Astrocyte of the spinal cord (primary cell): ENCODE results near the gene TBATA.
A peak's percentile ranks its signal among the peaks of the same experiment; 100 is the strongest.

ENCODE experiments used
- DNase-seq: peaks from one replicate; pipeline ENCODE4 v3.0.0; 2011; ENCODE audit warnings: low read depth, low spot score
- H3K4me3 ChIP-seq: 2 replicates; pipeline ENCODE4 v1.5.1; 2011; ENCODE audit warnings: low read depth, mild to moderate bottlenecking, low read length, moderate library complexity
- in situ Hi-C: cut with HindIII; loops from 2 replicates; pipeline ENCODE4 v1.10.0; 2017; ENCODE audit warnings: low sequenced_read_pairs
- TF ChIP-seq, protein P1 (sequence below): IDR thresholded peaks from 2 replicates; pipeline ENCODE4 v1.5.1; 2012; ENCODE audit warnings: low read depth, mild to moderate bottlenecking, low read length, inconsistent platforms

Gene TBATA

DNA sequence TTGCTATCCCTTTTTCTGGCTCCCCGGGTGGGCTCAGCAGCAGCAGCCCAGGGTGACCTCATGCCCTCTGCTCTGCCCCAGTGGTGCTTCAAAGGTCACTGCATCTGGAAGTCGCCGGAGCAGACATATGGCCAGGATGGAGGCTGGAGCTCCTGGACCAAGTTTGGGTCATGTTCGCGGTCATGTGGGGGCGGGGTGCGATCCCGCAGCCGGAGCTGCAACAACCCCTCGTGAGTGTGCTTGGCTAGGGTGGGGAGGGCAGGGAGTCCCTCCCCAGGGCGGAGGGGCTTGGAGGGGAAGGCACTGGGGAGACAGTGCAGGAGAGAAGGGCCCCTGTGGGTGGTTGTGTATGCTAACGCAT lies 46.4 kb downstream of the TBATA start:
- no peak for DNase-seq
- no peak overlapping the region for H3K4me3 ChIP-seq

DNA sequence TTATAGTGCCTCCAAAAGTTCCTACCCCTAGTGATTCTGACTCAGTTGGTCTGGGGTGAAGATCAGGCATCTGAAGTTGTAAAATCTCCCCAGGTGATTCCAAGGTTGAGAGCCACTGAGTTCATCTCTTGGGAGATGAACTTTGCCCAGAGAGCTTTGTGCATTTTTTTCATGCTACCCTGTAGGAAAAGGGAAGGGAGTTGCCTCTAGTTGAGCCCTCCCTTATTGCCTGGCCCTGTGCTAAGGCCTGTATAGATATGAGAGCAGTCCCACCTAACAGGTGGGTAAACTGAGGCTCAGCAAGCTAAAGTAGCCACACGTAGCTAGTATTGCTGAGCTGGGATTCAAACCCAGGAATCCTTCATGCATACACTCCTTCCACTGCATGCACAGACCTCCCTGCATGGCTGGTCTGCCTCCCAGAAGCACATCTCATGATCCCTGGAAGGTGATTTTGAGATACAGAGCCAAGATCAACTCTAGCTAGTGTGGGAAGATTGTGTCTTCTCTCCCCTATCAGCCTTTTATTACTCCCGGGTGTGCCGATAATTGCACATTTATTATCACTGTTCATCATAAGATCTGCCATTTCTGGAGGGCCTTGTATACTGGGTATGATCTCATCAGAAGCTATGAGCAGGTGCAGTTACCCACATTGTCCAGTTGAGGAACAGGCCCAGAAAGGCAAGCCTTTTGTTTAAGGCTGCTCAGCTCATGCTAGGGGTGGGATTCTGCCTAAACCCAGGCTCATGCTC lies 47.0 kb downstream of the TBATA start:
- DNase-seq: no peak
- in situ Hi-C loops: no loop called here
- H3K4me3 ChIP-seq: no peak overlapping the region
- TF ChIP-seq, protein P1, sequence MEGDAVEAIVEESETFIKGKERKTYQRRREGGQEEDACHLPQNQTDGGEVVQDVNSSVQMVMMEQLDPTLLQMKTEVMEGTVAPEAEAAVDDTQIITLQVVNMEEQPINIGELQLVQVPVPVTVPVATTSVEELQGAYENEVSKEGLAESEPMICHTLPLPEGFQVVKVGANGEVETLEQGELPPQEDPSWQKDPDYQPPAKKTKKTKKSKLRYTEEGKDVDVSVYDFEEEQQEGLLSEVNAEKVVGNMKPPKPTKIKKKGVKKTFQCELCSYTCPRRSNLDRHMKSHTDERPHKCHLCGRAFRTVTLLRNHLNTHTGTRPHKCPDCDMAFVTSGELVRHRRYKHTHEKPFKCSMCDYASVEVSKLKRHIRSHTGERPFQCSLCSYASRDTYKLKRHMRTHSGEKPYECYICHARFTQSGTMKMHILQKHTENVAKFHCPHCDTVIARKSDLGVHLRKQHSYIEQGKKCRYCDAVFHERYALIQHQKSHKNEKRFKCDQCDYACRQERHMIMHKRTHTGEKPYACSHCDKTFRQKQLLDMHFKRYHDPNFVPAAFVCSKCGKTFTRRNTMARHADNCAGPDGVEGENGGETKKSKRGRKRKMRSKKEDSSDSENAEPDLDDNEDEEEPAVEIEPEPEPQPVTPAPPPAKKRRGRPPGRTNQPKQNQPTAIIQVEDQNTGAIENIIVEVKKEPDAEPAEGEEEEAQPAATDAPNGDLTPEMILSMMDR: peak; percentile 7

More for the DNA sequence above, 46.4 kb downstream of the TBATA start:
- TF ChIP-seq, protein P1: no peak
- in situ Hi-C loops: no loop called here

DNA sequence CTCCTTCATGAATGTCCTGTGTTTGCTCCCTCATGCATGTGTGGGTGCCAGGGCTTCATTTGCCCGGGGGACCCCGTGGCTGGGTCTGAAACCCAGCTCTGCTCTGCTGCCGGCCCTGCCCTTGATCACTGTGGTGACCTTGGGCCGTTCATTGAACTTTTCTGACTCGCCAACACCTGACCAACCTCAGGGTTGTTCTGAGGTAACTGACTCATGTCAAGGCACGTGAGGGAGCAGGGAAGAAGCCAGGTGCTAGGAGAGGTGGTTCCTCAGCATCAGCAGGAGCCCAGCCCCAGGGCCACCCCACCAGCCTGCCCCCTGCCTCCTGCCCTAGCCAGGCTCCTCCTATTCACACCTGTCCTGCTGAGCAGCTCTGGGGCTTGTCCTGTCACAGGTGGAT lies 47.9 kb downstream of the TBATA start:
- TF ChIP-seq, protein P1: no peak
- no peak for DNase-seq
- H3K4me3 ChIP-seq: no peak overlapping the region
- in situ Hi-C loops: no loop called here

DNA sequence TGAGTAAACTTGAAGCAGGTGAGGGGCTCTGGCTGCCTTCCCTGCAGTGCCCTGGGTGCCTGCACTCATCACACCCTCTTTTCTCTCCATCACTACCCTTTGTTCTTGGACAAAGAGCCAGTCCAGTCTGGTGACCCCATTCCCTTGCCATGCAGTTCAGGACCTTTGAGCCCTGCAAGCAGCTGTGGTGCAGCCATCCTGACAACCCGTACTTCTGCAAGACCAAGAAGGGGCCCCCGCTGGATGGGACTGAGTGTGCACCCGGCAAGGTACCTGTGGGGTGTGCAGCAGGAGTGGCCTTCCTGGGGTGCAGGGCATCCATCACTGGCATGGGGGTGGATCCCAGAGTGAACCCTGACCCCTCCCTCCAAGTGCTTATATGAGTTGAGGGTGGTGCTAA lies 48.7 kb downstream of the TBATA start:
- DNase-seq: no peak
- H3K4me3 ChIP-seq: no peak overlapping the region
- in situ Hi-C loops: no loop called here
- TF ChIP-seq, protein P1: no peak

DNA sequence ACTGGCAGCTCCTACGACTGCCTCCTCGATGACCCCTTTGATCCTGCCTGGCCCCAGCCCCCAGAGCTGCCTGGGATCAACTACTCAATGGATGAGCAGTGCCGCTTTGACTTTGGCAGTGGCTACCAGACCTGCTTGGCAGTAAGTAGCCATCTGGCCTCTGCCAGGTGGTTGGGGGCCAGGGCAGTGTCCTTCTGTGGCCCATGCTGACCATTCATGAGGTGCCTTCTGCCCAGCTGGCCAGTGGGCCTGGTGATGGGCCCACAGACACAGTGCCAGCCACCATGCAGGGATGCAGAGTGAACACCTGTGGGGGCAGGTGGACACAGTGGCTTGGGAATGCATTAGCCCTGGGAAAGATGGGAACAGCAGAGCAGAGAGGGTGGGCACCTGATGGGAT lies 50.0 kb downstream of the TBATA start:
- DNase-seq: no peak
- TF ChIP-seq, protein P1: no peak
- in situ Hi-C loops: no loop called here
- H3K4me3 ChIP-seq: no peak overlapping the region

DNA sequence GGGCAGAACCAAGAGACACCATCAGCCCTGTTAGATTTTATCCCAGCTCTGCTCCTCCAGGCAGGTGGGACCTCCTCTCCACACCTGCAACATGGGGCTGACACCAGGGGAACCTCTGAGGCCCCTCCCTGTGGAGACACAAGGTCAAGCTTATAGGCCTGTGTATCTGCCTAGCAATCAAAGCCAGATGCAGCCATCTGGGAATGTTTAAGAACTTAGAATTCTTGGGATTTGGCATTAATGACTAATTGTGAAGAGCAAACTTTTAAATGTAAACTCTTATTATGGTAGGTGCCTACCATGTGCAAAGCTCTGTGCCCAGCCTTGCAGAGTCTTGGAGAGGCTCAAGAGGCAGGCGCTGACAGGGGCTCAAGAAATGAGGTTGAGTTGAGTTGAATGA lies 52.1 kb downstream of the TBATA start:
- H3K4me3 ChIP-seq: no peak overlapping the region
- no peak for DNase-seq
- in situ Hi-C loops: no loop called here
- TF ChIP-seq, protein P1: no peak

DNA sequence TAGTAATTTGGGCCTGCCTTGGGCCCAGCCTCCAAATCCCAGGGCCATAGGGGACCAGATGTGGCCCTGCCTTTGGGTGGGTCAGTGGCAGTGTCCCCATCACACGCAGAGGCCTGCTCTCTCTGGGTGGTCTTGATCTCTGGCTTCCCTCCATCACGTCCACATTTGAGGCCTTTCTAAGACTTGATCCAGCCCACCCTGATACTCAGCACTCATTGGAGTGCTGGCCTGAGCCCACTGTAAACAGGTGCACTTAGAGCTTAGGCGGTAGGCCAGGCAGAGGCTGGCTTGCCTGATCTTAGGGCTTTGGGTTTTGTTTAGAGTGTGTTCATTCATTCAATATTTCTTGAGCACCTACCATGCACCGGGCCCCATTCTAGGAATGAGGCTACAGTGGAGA lies 52.6 kb downstream of the TBATA start:
- TF ChIP-seq, protein P1: no peak
- DNase-seq: no peak
- H3K4me3 ChIP-seq: no peak overlapping the region
- in situ Hi-C loops: no loop called here
